Pulmonary artery endothelial cell (primary cell): ENCODE results near the gene SHBG. TPM values are rescaled to one million over a fixed set of nuclear protein-coding genes. Genes with fewer than 3 reads are reported as not detected.
"Not testable (repeated sequence)": the region's sequence is repeated elsewhere in the genome, so short reads cannot be mapped to it uniquely, and the experiment has no call there.

Experiments used
- DNase-seq: peaks from one replicate; pipeline ENCODE4 v3.0.0-alpha.2; 2011; ENCODE audit warnings: low read depth, low spot score
- total RNA-seq: library from RNA; depleted of rRNA; stranded (reverse); fragments of >200 nt; gene quantifications from 2 replicates; pipeline ENCODE4 v1.2.3, GENCODE V29; 2014

The SHBG gene, protein sequence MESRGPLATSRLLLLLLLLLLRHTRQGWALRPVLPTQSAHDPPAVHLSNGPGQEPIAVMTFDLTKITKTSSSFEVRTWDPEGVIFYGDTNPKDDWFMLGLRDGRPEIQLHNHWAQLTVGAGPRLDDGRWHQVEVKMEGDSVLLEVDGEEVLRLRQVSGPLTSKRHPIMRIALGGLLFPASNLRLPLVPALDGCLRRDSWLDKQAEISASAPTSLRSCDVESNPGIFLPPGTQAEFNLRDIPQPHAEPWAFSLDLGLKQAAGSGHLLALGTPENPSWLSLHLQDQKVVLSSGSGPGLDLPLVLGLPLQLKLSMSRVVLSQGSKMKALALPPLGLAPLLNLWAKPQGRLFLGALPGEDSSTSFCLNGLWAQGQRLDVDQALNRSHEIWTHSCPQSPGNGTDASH
- 0.13 TPM in 1 of 2 replicates, not detected in the other for total RNA-seq

- no peak for DNase-seq
Measured at GRCh38 chr17:7629939-7630571, at the start of gene SHBG. Gene SHBG, plus strand, starts transcription at chr17:7630135. Its CDS starts 38 bp downstream, at chr17:7630173.

- DNase-seq = no peak
Measured at GRCh38 chr17:7580604-7581575, 49.0 kb upstream of the SHBG start.

GRCh38 chr17:7582396-7583252 is 47.3 kb upstream of the SHBG start:
- DNase-seq = no peak

- DNase-seq = peak; percentile 80
Measured at GRCh38 chr17:7583253-7584109, 46.5 kb upstream of the SHBG start, which contains the start of gene MPDU1. Gene MPDU1, plus strand, starts transcription at chr17:7583852. Its CDS starts 11 bp downstream, at chr17:7583863.

DNA sequence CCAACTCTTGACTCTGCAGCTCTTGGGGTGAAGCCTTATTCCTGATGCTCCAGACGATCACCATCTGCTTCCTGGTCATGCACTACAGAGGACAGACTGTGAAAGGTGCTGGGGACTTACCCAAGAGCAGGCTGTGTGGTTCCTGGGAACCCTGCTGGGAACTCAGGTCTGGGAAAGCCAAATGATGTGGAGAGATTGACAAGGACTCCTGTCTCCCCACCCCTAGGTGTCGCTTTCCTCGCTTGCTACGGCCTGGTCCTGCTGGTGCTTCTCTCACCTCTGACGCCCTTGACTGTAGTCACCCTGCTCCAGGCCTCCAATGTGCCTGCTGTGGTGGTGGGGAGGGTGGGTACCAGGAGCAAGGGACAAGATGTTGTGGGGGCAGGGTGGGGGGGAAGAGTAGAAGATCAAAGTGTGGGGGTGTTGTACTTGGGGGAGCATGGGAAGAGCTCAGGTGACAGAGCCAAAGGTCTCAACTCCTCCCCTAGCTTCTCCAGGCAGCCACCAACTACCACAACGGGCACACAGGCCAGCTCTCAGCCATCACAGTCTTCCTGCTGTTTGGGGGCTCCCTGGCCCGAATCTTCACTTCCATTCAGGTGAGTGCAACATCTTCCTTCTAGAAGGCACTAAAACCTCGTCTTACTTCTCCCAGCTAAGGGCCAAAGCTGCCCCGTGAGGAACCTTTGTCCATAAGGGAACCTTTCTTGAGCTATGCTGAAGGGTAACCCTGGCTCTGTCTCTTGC is 43.1 kb upstream of the SHBG start:
- no peak for DNase-seq

GRCh38 chr17:7587420-7588151 is 42.3 kb upstream of the SHBG start:
- DNase-seq = no peak

- no peak for DNase-seq
Measured at GRCh38 chr17:7588553-7589203, 41.3 kb upstream of the SHBG start.

GRCh38 chr17:7589204-7589868 is 40.6 kb upstream of the SHBG start:
- peak; percentile 52 for DNase-seq

DNA sequence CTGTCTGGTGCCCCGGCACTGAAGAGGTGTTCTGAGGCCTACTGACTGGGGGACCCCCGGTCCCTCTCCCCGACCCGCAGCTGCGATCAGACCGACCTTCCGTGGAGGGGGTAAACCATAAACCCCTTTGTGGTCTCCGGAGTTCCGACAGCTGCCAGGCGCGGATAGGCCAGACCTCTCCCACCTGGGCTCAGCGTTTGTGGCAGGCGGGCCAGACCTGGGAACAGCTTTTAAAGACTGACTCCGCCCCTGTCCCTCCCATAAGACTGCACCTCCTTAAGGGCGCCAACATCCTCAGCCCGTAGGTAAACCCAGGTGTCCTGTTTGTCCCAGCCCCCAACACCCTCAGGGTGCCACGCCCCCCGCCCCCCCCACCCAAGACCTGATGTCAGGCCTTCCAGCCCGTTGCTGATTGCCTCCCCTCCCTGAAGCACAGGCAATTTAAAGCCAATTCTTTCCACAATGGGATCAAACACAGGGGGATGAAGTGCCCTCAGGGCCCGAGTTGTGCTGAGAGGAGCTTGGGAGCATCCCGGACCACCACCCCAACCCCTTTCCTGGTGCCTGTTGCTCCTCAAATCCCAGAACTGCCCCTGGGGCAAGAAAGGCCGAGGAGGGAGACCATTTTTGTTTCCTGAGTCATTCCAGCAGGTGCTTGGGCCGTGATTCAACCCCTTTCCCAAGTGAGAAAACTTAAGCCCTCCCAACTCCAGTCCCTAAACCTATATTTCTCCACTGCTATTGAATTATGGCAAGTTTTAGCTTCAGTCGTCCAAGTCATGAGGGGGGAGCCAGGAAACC is 39.8 kb upstream of the SHBG start, which contains the start of gene SOX15:
Gene SOX15 (minus strand): TSS at position 204 of the 801 bp plus-strand sequence. CDS start 418 bp downstream, outside the sequence.
- DNase-seq = no peak

DNA sequence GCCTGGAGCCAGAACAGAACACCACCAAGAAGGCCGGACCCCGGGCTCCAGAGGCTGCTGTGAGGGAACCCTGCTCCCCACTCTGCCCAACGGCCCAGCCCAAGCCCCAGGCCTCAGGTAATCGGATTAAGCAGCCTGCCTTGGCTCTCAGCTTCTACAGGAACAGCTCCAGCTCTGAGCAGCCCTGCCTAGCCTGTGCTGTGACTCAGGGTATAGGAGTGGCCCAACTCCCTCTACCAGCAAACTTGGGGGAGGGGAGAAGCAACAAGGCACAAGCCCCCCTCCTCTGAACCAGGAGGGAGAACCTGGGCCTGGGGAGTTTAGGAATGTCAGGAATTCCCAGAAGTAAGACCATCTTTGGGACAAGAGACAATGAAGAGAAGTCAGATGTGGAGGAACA is 39.2 kb upstream of the SHBG start:
- no peak for DNase-seq

- DNase-seq = no peak
Measured at GRCh38 chr17:7591596-7591995, 38.3 kb upstream of the SHBG start.

DNA sequence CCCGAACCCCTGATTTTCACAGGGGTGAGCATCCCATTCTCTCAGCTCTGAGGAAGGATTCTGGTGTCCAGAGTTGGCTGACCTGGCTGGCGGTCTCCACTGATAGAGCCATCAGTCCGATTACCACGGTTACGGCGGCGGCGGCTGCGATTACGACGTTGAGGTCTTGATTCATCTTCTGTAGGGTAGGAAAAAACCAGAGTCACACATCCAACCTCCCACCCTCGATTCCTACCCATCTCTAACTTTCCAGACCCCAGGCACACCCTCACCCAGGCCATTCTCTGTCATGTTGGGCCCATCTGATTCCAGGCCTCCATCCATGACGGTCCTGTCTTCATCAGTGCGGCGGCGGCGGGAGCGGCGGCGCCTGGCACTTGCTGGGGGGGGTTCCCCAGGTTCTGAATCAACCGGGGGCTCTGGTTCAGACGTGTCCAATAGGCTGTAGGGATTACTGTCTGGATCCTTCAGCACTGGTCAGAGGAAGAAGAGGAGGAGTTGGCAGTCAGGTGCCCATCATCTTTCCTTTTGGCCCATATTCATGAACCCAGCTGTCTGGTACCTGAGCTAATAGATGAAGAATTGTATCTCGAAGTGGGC is 37.4 kb upstream of the SHBG start:
- DNase-seq = no peak

DNA sequence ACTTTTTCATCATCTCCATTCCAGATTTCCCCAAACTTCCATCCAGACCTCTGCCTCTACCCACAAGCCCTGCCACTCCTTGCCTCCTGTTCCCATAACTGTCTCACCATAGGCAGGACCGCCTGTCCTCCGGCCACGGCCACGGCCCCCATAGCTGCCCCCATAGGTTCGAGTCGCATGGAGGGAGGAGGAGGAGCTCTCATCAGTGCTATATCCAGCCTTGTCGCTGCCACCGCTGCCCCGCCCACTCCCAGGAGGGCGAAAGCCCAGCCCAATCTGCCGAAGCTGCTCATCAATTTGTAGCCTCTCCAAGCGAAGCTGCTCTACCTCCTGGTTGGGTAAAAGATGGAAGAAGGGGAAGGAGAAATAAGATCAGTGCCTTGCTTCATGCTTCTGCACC is 36.6 kb upstream of the SHBG start:
- no peak for DNase-seq

DNA sequence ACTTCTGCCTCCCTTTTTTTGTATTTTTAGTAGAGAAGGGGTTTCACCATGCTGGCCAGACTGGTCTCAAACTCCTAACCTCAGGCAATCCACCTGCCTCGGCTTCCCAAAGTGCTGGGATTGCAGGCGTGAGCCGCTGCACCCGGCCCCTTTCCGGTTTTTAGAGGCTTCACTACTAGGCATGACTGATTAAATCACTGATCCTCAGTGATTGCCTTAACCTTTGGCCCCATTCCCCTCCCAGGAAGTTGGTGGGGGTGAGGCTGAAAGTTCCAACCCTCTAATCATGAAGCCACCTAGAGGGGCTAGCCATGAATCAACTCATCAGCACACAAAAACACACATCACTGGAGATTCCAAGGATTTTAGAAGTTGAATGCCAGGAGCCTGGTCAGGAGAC is 32.4 kb upstream of the SHBG start:
- not testable (repeated sequence) for DNase-seq

DNA sequence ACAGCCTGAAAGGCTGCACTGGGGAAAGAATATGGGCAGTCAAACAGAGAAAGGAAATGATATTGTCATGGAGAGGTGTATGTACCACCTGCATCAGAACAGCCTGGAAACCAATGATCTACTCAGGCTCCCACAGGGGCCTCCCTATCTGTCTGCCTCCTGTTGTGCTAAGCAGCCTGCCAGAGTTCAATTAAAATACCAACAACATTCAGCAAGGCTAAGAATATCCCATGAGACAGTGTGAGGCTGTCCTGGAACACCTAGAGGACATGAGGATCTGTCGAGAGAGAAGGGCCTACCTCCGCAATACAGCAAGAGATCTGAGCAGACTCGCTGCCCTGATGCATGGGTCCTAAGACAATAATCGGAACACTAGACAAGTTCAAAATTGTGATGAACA is 23.7 kb upstream of the SHBG start:
- DNase-seq = no peak

DNA sequence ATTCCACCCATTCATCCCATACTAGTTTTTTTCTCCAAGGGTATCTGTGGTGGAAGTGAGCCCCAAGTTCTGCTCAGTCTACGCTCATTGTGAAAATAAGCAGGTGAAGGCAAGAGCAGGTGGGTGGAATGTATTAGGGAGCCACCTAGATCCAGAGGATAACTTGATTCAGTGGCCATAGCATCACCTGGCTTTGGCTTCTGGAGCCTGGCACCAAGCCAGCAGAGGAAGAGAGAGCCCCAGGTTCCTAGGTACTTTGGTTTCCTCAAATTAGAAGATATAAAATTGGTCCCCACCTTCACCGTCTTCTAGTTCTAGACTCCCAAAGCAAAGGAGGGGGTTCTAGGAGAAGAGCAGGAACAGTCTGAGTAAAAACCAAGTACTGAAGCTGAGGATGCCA is 19.3 kb upstream of the SHBG start:
- no peak for DNase-seq
